Smooth muscle cell (in vitro differentiated cells): ENCODE measurements around the gene NMNAT3. TPM values are rescaled to one million over a fixed set of nuclear protein-coding genes. Genes with fewer than 3 reads are reported as not detected.

Experiments
- DNase-seq: peaks from one replicate; lab custom pipeline; 2025; ENCODE audit not compliant: unreplicated experiment; lab: John Stamatoyannopoulos, UW
- H2AFZ ChIP-seq: fragments of 200-600 bp; sonication (generic); 2 replicates; pipeline ENCODE4 v1.6.0; 2016; ENCODE audit warnings: antibody characterized with exemption, low read depth, mild to moderate bottlenecking
- H3F3A ChIP-seq: fragments of 200-600 bp; sonication (generic); 2 replicates; pipeline ENCODE4 v1.6.0; 2017; ENCODE audit warnings: antibody characterized with exemption, low read depth
- H3K27ac ChIP-seq: fragments of 200-600 bp; sonication (generic); 2 replicates; pipeline ENCODE4 v1.5.1; 2016; ENCODE audit warnings: low read depth, mild to moderate bottlenecking
- H3K27me3 ChIP-seq: fragments of 200-600 bp; sonication (generic); 2 replicates; pipeline ENCODE4 v1.6.1; 2016; ENCODE audit warnings: low read depth, mild to moderate bottlenecking
- H3K36me3 ChIP-seq: fragments of 200-600 bp; sonication (generic); 2 replicates; pipeline ENCODE4 v1.5.1; 2016; ENCODE audit warnings: low read depth
- H3K4me1 ChIP-seq: fragments of 200-600 bp; sonication (generic); 2 replicates; pipeline ENCODE4 v1.5.1; 2016; ENCODE audit warnings: low read depth
- H3K4me2 ChIP-seq: fragments of 200-600 bp; sonication (generic); 2 replicates; pipeline ENCODE4 v1.6.0; 2016; ENCODE audit warnings: mild to moderate bottlenecking
- H3K4me3 ChIP-seq: fragments of 200-600 bp; sonication (generic); 2 replicates; pipeline ENCODE4 v1.5.1; 2016; ENCODE audit warnings: mild to moderate bottlenecking
- H3K79me2 ChIP-seq: fragments of 200-600 bp; sonication (generic); 2 replicates; pipeline ENCODE4 v1.6.0; 2016; ENCODE audit warnings: low read depth, mild to moderate bottlenecking
- H3K9ac ChIP-seq: fragments of 200-600 bp; sonication (generic); 2 replicates; pipeline ENCODE4 v1.6.0; 2016; ENCODE audit warnings: low read depth
- H3K9me3 ChIP-seq: fragments of 200-600 bp; sonication (generic); replicated peaks from 2 replicates; pipeline ENCODE4 v1.5.1; 2016; ENCODE audit warnings: low read depth
- H4K20me1 ChIP-seq: fragments of 200-600 bp; sonication (generic); 2 replicates; pipeline ENCODE4 v1.6.0; 2016; ENCODE audit warnings: low read depth
- WGBS: methylation state at CpG from one replicate; pipeline ENCODE4 v1.1.7; 2016; ENCODE audit warnings: low lambda C conversion rate; 5-methylcytosine and 5-hydroxymethylcytosine counted together
- polyA plus RNA-seq: library from polyadenylated mRNA; unstranded; fragments of >200 nt; fragmentation: Nextera tagmentation; extraction: Ambion mirVana; gene quantifications from 2 replicates; pipeline ENCODE4 v1.2.1, GENCODE V29; 2016
- total RNA-seq: library from RNA; depleted of rRNA; stranded (reverse); fragments of >200 nt; gene quantifications from 2 replicates; pipeline ENCODE4 v1.2.3, GENCODE V29; 2014
- TF ChIP-seq, protein P1 (sequence below): fragments of 200-600 bp; sonication (generic); IDR thresholded peaks from 2 replicates; pipeline ENCODE4 v1.5.1; 2017; ENCODE audit warnings: borderline replicate concordance, mild to moderate bottlenecking, antibody characterized with exemption; ENCODE audit not compliant: insufficient read depth, poor library complexity, severe bottlenecking

The NMNAT3 gene
- total and polyA plus RNA-seq, 2 experiments from 2014 or later, result 0.18 to 0.65 TPM

DNA sequence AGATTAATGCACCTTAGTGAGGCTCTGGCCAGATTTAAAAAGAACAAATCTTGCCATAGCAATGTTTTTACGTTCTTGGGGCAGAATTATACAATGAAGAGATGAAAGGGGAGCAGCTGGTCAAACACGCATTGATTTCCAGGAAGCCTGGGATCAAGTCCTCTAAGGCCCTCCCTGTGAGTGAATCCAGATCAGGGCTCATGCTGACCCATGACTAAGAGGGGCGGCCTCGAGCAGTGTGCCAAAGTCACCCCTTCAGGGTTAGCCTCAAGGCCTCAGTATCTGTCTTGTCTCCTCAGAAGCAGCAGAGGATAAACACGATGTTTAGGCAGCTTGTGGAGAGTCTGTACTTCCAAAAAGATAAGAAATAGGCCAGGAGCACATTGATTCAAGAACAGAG, 129.0 kb downstream of the NMNAT3 start:
- Histone ChIP-seq H3K79me2 (no peaks in the 10 kb centered on the region), H3K9ac (no peak overlapping the region), H3K27ac (no peak overlapping the region), H2AFZ (no peak overlapping the region), H3K27me3 (no peaks in the 10 kb centered on the region), H4K20me1 (no peaks in the 10 kb centered on the region), H3K4me3 (no peak overlapping the region), H3K4me2 (no peak overlapping the region), H3F3A (no peaks in the 10 kb centered on the region), H3K36me3 (no peaks in the 10 kb centered on the region), H3K9me3 (no peaks in the 10 kb centered on the region), H3K4me1 (no peaks in the 10 kb centered on the region)
- no peak for DNase-seq
- 40% methylated on average over 5 of the region's 5 CpGs for WGBS
- TF ChIP-seq, protein P1, sequence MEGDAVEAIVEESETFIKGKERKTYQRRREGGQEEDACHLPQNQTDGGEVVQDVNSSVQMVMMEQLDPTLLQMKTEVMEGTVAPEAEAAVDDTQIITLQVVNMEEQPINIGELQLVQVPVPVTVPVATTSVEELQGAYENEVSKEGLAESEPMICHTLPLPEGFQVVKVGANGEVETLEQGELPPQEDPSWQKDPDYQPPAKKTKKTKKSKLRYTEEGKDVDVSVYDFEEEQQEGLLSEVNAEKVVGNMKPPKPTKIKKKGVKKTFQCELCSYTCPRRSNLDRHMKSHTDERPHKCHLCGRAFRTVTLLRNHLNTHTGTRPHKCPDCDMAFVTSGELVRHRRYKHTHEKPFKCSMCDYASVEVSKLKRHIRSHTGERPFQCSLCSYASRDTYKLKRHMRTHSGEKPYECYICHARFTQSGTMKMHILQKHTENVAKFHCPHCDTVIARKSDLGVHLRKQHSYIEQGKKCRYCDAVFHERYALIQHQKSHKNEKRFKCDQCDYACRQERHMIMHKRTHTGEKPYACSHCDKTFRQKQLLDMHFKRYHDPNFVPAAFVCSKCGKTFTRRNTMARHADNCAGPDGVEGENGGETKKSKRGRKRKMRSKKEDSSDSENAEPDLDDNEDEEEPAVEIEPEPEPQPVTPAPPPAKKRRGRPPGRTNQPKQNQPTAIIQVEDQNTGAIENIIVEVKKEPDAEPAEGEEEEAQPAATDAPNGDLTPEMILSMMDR, result no peak

- H3K9me3 ChIP-seq, result no peaks in the 10 kb centered on the region
- H3K27ac ChIP-seq, result no peak overlapping the region
- no peak for DNase-seq
- H3K9ac ChIP-seq, result no peak overlapping the region
- H3K4me3 ChIP-seq, result no peak overlapping the region
- no peaks in the 10 kb centered on the region for H3K79me2 ChIP-seq
- no peaks in the 10 kb centered on the region for H4K20me1 ChIP-seq
- no peaks in the 10 kb centered on the region for H3F3A ChIP-seq
- H3K4me2 ChIP-seq, result no peak overlapping the region
- TF ChIP-seq, protein P1, result no peak
- H3K27me3 ChIP-seq, result no peaks in the 10 kb centered on the region
- H3K36me3 ChIP-seq, result no peaks in the 10 kb centered on the region
- no peaks in the 10 kb centered on the region for H3K4me1 ChIP-seq
- H2AFZ ChIP-seq, result no peak overlapping the region
Observed at GRCh38 chr3:139547666-139548065, 130.1 kb downstream of the NMNAT3 start.

GRCh38 chr3:139546772-139547171, 131.0 kb downstream of the NMNAT3 start:
- H3K9ac ChIP-seq, result no peak overlapping the region
- H3K79me2 ChIP-seq, result no peaks in the 10 kb centered on the region
- 92% methylated on average over 3 of the region's 3 CpGs for WGBS
- no peak overlapping the region for H3K4me2 ChIP-seq
- no peak overlapping the region for H3K4me3 ChIP-seq
- no peaks in the 10 kb centered on the region for H3F3A ChIP-seq
- no peak overlapping the region for H3K27ac ChIP-seq
- H3K9me3 ChIP-seq, result no peaks in the 10 kb centered on the region
- no peaks in the 10 kb centered on the region for H4K20me1 ChIP-seq
- TF ChIP-seq, protein P1, result no peak
- no peak overlapping the region for H2AFZ ChIP-seq
- H3K36me3 ChIP-seq, result no peaks in the 10 kb centered on the region
- no peaks in the 10 kb centered on the region for H3K4me1 ChIP-seq
- DNase-seq, result no peak
- no peaks in the 10 kb centered on the region for H3K27me3 ChIP-seq

DNA sequence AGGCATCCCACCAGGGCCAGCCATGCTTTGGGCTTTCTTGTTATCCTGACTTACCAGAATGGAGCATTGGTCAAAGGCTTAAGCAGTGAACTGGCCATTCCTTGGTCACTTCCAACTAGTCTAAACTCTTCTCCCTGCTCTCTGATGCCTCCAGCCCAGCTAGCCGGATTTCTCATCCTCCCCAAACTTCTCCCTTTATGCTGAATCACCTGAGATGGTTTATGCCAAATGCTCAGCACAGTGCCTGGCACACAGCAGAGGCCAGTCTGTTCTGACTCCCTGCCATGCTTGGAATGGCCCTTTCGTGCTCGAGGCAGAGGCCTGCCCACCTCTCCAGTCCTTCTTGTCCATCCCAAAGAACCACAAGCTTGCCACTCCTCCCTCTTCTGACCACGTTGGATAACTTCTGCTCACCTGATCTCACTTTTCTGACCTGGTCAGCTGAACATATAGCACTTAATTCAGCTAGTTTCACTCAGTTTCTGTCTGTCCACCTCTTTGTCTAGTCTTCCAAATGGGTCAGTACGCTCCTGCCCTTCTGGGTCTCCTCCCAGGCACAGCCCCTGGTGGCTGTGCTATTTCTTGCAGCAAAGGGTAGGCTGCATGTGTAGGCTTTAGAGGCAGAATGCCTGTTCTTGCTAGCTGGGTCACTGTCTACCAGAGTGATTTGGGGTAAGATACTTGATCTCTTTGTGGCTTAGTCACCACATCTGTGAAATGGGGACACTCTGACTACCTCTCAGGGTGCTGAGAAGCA, 136.1 kb downstream of the NMNAT3 start:
- no peak overlapping the region for H3K9ac ChIP-seq
- no peak overlapping the region for H3K4me2 ChIP-seq
- H3K36me3 ChIP-seq, result no peaks in the 10 kb centered on the region
- no peak overlapping the region for H2AFZ ChIP-seq
- TF ChIP-seq, protein P1, result no peak
- H3K27me3 ChIP-seq, result no peaks in the 10 kb centered on the region
- H3K4me3 ChIP-seq, result no peak overlapping the region
- no peak overlapping the region for H3K27ac ChIP-seq
- no peaks in the 10 kb centered on the region for H3K79me2 ChIP-seq
- H3K4me1 ChIP-seq, result peaks cover 11% of the 10 kb centered on the region
- H3K9me3 ChIP-seq, result no peaks in the 10 kb centered on the region
- H4K20me1 ChIP-seq, result no peaks in the 10 kb centered on the region
- no peak for DNase-seq
- H3F3A ChIP-seq, result peaks cover 14% of the 10 kb centered on the region
- 98% methylated on average over 5 of the region's 5 CpGs for WGBS
